HCT116 (cell line): Measurements from ENCODE around the gene AIDA. TPM values are rescaled to one million over a fixed set of nuclear protein-coding genes. Genes with fewer than 3 reads are reported as not detected.

Source experiments
- ATAC-seq: fragments of 200-7000 bp; cut with Tn5 transposase; 2 replicates; pipeline ENCODE4 v1.9.1; 2020; ENCODE audit warnings: mild to moderate bottlenecking, moderate library complexity
- BruUV-seq: library from RNA; stranded (reverse); fragments of 400-500 nt; replicated peaks from 2 replicates; lab custom pipeline; 2021; lab: Mats Ljungman, UMichigan
- CTCF ChIA-PET: fragments of 300-600 bp; sonication (Branson Sonifier 250); formaldehyde crosslinking; loops from one replicate; lab custom pipeline; 2021; ENCODE audit warnings: antibody characterized with exemption; lab: Charles Lee
- POLR2A ChIA-PET: fragments of 300-600, 350-600 bp; sonication (Branson Sonifier 250); formaldehyde crosslinking; loops from one replicate; lab custom pipeline; 2021; ENCODE audit warnings: antibody characterized with exemption; lab: Charles Lee
- RAD21 ChIA-PET, 2 experiments: fragments of 300-600 bp; sonication (Branson Sonifier 250); formaldehyde crosslinking; loops; one replicate each; lab custom pipeline; 2023; ENCODE audit warnings: low total read pairs in 2 of 2; ENCODE audit not compliant: uncharacterized antibody in 2 of 2, unreplicated experiment in 2 of 2, low non-redundant PET in 1 of 2; lab: Charles Lee
- DNase-seq: peaks from one replicate; pipeline ENCODE4 v3.0.0-alpha.2; 2010; ENCODE audit warnings: low read depth, low spot score
- H2AFZ ChIP-seq: fragments of 200-600 bp; shearing (Covaris generic), sonication (generic); 2 replicates; pipeline ENCODE4 v1.6.1; 2017; ENCODE audit warnings: low read depth, mixed run types, mixed read lengths, antibody characterized with exemption, low read length; ENCODE audit not compliant: poor library complexity, severe bottlenecking
- H3K27ac ChIP-seq: 2 replicates; pipeline ENCODE4 v1.5.1; 2012; ENCODE audit warnings: low read depth, low read length
- H3K27me3 ChIP-seq: fragments of 200-600 bp; sonication (generic); 2 replicates; pipeline ENCODE4 v1.6.1; 2016; ENCODE audit warnings: mixed run types, low read length, mixed read lengths; ENCODE audit not compliant: insufficient read depth
- H3K36me3 ChIP-seq, 2 experiments: fragments of 200-500 bp in 1 of 2; fragments of 200-600 bp in 1 of 2; sonication (Bioruptor generic) in 1 of 2; sonication (generic) in 1 of 2; 2 replicates each; pipeline versions ENCODE4 v1.5.1 to v1.6.1; 2014 to 2016; ENCODE audit warnings: low read length in 2 of 2, inconsistent platforms in 1 of 2, mixed read lengths in 1 of 2, mixed run types in 1 of 2; ENCODE audit not compliant: insufficient read depth in 2 of 2, control insufficient read depth in 1 of 2
- H3K4me1 ChIP-seq, 2 experiments: fragments of 200-600 bp in 1 of 2; sonication (generic) in 1 of 2; 2 replicates each; pipeline versions ENCODE4 v1.5.1 to v1.6.1; 2012 to 2017; ENCODE audit warnings: low read length in 2 of 2, inconsistent platforms in 1 of 2, mild to moderate bottlenecking in 1 of 2, mixed read lengths in 1 of 2, mixed run types in 1 of 2, moderate library complexity in 1 of 2; ENCODE audit not compliant: insufficient read depth in 2 of 2, control insufficient read depth in 1 of 2
- H3K4me2 ChIP-seq: fragments of 200-600 bp; sonication (generic); 2 replicates; pipeline ENCODE4 v1.6.1; 2017; ENCODE audit warnings: mixed run types, low read length, mixed read lengths
- H3K4me3 ChIP-seq, 2 experiments: fragments of 200-600 bp in 1 of 2; sonication (generic) in 1 of 2; replicated peaks in 1 of 2; 2 replicates each; pipeline ENCODE4 v1.5.1; 2011 to 2016; ENCODE audit warnings: low read length in 2 of 2, control low read depth in 1 of 2, low read depth in 1 of 2, mild to moderate bottlenecking in 1 of 2, mixed read lengths in 1 of 2, mixed run types in 1 of 2
- H3K79me2 ChIP-seq: fragments of 200-600 bp; sonication (generic); 2 replicates; pipeline ENCODE4 v1.6.1; 2017; ENCODE audit warnings: mild to moderate bottlenecking, mixed run types, low read length, moderate library complexity, mixed read lengths; ENCODE audit not compliant: insufficient read depth
- H3K9ac ChIP-seq: fragments of 200-600 bp; sonication (generic); 2 replicates; pipeline ENCODE4 v1.6.1; 2016; ENCODE audit warnings: low read length, mixed read lengths
- H3K9me2 ChIP-seq: fragments of 200-600 bp; sonication (generic), shearing (Covaris generic); 2 replicates; pipeline ENCODE4 v1.6.1; 2017; ENCODE audit warnings: mixed run types, mild to moderate bottlenecking, moderate library complexity; ENCODE audit not compliant: insufficient read depth
- H3K9me3 ChIP-seq, 2 experiments: fragments of 200-500 bp in 1 of 2; fragments of 200-600 bp in 1 of 2; sonication (Bioruptor generic) in 1 of 2; sonication (generic) in 1 of 2; 2 replicates each; pipeline ENCODE4 v1.6.1; 2014 to 2017; ENCODE audit warnings: low read length in 2 of 2, mixed read lengths in 2 of 2, inconsistent platforms in 1 of 2, low read depth in 1 of 2, mild to moderate bottlenecking in 1 of 2, mixed run types in 1 of 2, moderate library complexity in 1 of 2; ENCODE audit not compliant: control insufficient read depth in 1 of 2, insufficient read depth in 1 of 2
- H4K20me1 ChIP-seq: fragments of 200-600 bp; sonication (generic), shearing (Covaris generic); 2 replicates; pipeline ENCODE4 v1.6.1; 2017; ENCODE audit warnings: mixed run types, mild to moderate bottlenecking, moderate library complexity; ENCODE audit not compliant: insufficient read depth
- ATF3 ChIP-seq: IDR thresholded peaks from 2 replicates; pipeline ENCODE4 v1.6.1; 2012
- CTCF ChIP-seq, 3 experiments: fragments of 200-600 bp in 1 of 3; sonication (generic) in 1 of 3; IDR thresholded peaks in 2 of 3; conservative IDR thresholded peaks in 1 of 3; 2 replicates each; pipeline ENCODE4 v1.5.1; 2012 to 2017; ENCODE audit warnings: low read depth in 2 of 3, low read length in 2 of 3, antibody characterized with exemption in 1 of 3, borderline replicate concordance in 1 of 3, control low read depth in 1 of 3, mild to moderate bottlenecking in 1 of 3, mixed read lengths in 1 of 3, mixed run types in 1 of 3, moderate library complexity in 1 of 3; ENCODE audit not compliant: insufficient read depth in 1 of 3
- EZH2 ChIP-seq: fragments of 200-600 bp; sonication (generic); IDR thresholded peaks from 2 replicates; pipeline ENCODE4 v1.6.1; 2017; ENCODE audit warnings: antibody characterized with exemption, mixed run types
- EZH2phosphoT487 ChIP-seq: fragments of 200-600 bp; IDR thresholded peaks from 2 replicates; pipeline ENCODE4 v1.6.1; 2018; ENCODE audit warnings: antibody characterized with exemption, borderline replicate concordance
- MAX ChIP-seq: IDR thresholded peaks from 2 replicates; pipeline ENCODE4 v1.6.1; 2012
- POLR2A ChIP-seq: IDR thresholded peaks from 2 replicates; pipeline ENCODE4 v1.7.0; 2011; ENCODE audit warnings: borderline replicate concordance; ENCODE audit not compliant: insufficient read depth, insufficient read length; ENCODE audit errors: extremely low read depth
- SIN3A ChIP-seq: IDR thresholded peaks from 2 replicates; pipeline ENCODE4 v1.6.1; 2012; ENCODE audit warnings: low read depth
- SP1 ChIP-seq: IDR thresholded peaks from 2 replicates; pipeline ENCODE4 v1.6.1; 2012; ENCODE audit warnings: low read depth
- SRF ChIP-seq: IDR thresholded peaks from 2 replicates; pipeline ENCODE4 v1.6.1; 2012; ENCODE audit warnings: low read depth
- ZBTB33 ChIP-seq: IDR thresholded peaks from 2 replicates; pipeline ENCODE4 v1.6.1; 2011; ENCODE audit warnings: mild to moderate bottlenecking, low read length, moderate library complexity; ENCODE audit not compliant: insufficient replicate concordance; ENCODE audit errors: extremely low read depth
- ZFX ChIP-seq: fragments of 450-650 bp; IDR thresholded peaks from 2 replicates; pipeline ENCODE4 v1.6.1; 2017
- ZNF274 ChIP-seq: fragments of 200-500 bp; sonication (Bioruptor generic); IDR thresholded peaks from 2 replicates; pipeline ENCODE4 v1.6.1; 2014; ENCODE audit warnings: mild to moderate bottlenecking, low read depth, low read length, inconsistent platforms
- intact Hi-C: fragments of 100-400 bp; cut with micrococcal nuclease; formaldehyde crosslinking; loops from 2 replicates; pipeline ENCODE4 v1.10.0; 2022
- total RNA-seq: library from RNA; stranded (reverse); gene quantifications from one replicate; pipeline ENCODE4 v1.2.1, GENCODE V29; 2021; ENCODE audit not compliant: unreplicated experiment

The AIDA gene
- total RNA-seq, 1 experiment from 2014 or later = 53.2 TPM

- H3K27ac ChIP-seq = no peak overlapping the region
- BruUV-seq = no TSS peak
- H3K4me1 ChIP-seq = no peaks in the 10 kb centered on the region
- no peak for ATAC-seq
- peaks cover 0 to 6% of the 10 kb centered on the region in 2 experiments; a peak in 2 of 4 replicates for H3K36me3 ChIP-seq
- no peaks in the 10 kb centered on the region for H3K9me3 ChIP-seq
- ChIA-PET CTCF (no interaction called here), RAD21 (no interaction called here), POLR2A (no interaction called here)
- no peak overlapping the region for H3K9ac ChIP-seq
- DNase-seq = no peak
- no peak overlapping the region for H3K4me2 ChIP-seq
- no peaks in the 10 kb centered on the region for H3K79me2 ChIP-seq
- no peaks in the 10 kb centered on the region for H3K27me3 ChIP-seq
- H3K4me3 ChIP-seq = no peak overlapping the region
- no peaks in the 10 kb centered on the region for H3K9me2 ChIP-seq
- no peak overlapping the region for H2AFZ ChIP-seq
- intact Hi-C loops = no loop called here
- no peaks in the 10 kb centered on the region for H4K20me1 ChIP-seq
- TF ChIP-seq CTCF (IDR thresholded peaks at IDR 0.05 in 2 of 3, conservative IDR thresholded peaks at IDR 0.05 in 1 of 3; ENCODE audit: borderline replicate concordance in 1 of 3, insufficient read depth in 1 of 3, low read depth in 2 of 3, low read length in 2 of 3) (no peak), EZH2 (no peak), ZNF274 (no peak), ZFX (no peak)
Observed at GRCh38 chr1:222691016-222691415, 21.3 kb downstream of the AIDA start.

GRCh38 chr1:222680080-222680479 is 32.2 kb downstream of the AIDA start:
- POLR2A ChIA-PET = no interaction called here
- H3K9me3 ChIP-seq = no peaks in the 10 kb centered on the region

More at GRCh38 chr1:222680080-222680479, 32.2 kb downstream of the AIDA start:
- no TSS peak for BruUV-seq
- Histone ChIP-seq H3K4me3 (no peak overlapping the region), H3K4me1 (no peaks in the 10 kb centered on the region), H3K27me3 (no peaks in the 10 kb centered on the region), H3K9ac (no peak overlapping the region), H3K27ac (no peak overlapping the region), H3K9me2 (no peaks in the 10 kb centered on the region), H2AFZ (no peak overlapping the region), H3K4me2 (no peak overlapping the region), H4K20me1 (no peaks in the 10 kb centered on the region), H3K79me2 (no peaks in the 10 kb centered on the region), H3K36me3 (peaks cover 0 to 4% of the 10 kb centered on the region in 2 experiments; a peak in 1 of 4 replicates)
- no peak for DNase-seq
- ATAC-seq = no peak
- RAD21 ChIA-PET = no interaction called here
- CTCF ChIA-PET = no interaction called here
- TF ChIP-seq ZFX = no peak
- TF ChIP-seq ATF3 = no peak
- no peak for TF ChIP-seq SP1
- no peak for TF ChIP-seq SRF
- no peak for TF ChIP-seq ZBTB33
- TF ChIP-seq SIN3A = no peak
- TF ChIP-seq EZH2phosphoT487 = no peak
- TF ChIP-seq POLR2A = no peak
- TF ChIP-seq MAX = no peak
- intact Hi-C loops = no loop called here
